GM18507 (cell line): ENCODE data around the gene APOL3.
A peak's percentile ranks its signal among the peaks of the same experiment; 100 is the strongest.
"Not testable (repeated sequence)": the region's sequence is repeated elsewhere in the genome, so short reads cannot be mapped to it uniquely, and the experiment has no call there.

Experiments
- DNase-seq: peaks from one replicate; pipeline ENCODE4 v3.0.0; 2011; ENCODE audit warnings: low read depth; ENCODE audit not compliant: insufficient read length; ENCODE audit errors: extremely low spot score
- FAIRE-seq: peaks from 2 replicates; lab custom pipeline; 2011; peaks lifted over from hg19 to GRCh38; lab: Jason Lieb, UNC

Gene APOL3

DNA sequence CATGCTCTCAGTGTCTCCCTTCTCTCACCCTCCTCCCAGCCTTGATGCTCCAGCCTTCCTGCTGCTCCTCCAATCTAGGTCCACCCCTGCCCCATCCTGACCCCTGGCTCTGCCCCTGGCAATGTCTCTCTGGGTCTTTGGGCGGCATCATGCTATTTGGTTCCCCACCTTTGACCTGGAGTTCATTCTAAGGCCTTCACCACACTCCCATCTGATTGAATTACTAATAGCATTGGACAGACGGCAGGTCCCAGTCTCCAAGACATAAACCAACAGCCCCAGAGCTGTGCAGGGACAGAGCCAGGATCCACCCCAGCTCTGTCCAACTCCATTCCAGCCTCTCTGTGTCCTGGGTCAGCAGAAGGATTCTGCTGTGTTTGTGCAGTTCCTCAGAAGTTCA is 33.8 kb upstream of the APOL3 start:
- FAIRE-seq, result no peak

DNA sequence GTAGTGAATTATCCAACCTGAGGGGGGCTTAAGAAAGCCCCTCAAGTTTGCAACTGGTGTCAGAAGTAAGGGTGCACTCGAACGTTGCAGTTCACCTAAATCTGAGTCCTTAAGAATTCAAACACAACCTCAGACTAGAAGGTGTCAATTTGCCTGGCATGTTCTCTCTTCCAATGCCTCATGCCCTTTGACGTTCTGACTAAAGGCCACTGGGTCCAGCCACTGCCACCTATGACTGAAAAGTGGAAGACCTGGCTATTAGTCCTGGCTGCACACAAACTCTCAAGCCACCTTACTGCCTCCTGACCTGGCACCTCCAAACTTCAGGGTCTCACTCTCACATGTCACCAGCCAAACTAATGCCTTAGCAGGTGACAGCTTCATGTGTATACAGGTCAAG is 33.0 kb upstream of the APOL3 start:
- DNase-seq (no peak), FAIRE-seq (no peak)

More for the DNA sequence above, 33.8 kb upstream of the APOL3 start:
- DNase-seq, result no peak

DNA sequence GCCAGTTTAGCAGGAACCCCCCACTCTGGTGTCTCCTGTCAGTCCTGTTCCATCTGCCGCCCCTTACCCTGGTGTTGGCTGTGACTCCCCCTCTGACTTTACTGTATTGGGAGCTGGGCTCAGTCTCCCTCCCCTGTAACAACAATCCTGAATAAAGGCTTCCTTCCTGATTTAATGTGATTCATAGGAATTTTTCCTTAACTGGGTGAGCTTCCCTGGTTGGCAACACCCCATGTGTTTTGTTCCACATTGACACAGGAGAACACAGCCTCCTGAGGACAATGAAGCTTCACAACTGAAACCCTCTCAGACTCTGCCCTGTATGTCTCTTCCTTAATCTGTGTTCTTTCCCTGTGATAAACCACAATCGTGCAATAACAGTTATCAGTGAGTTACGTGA is 32.6 kb upstream of the APOL3 start:
- FAIRE-seq (no peak), DNase-seq (no peak)

DNA sequence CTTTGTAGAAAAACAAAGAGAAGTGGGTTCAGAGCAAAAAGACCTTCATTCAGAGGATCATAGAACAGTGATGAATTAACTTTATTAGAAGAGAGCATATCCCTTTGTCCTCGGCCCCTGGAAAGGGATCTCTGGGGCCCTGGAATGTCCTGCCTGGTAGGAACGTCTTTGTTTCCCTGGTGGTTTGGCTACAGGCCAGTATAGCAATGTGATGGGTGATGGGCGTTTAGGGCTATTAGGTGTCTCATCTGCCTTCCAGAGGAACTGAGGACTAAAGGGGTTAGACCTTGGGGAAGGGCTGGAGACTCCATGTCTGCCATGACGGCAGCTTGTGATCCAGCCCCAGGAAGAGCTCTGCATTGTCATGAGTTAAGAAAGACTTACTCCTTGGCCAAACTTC is 32.0 kb upstream of the APOL3 start:
- DNase-seq (no peak), FAIRE-seq (no peak)

DNA sequence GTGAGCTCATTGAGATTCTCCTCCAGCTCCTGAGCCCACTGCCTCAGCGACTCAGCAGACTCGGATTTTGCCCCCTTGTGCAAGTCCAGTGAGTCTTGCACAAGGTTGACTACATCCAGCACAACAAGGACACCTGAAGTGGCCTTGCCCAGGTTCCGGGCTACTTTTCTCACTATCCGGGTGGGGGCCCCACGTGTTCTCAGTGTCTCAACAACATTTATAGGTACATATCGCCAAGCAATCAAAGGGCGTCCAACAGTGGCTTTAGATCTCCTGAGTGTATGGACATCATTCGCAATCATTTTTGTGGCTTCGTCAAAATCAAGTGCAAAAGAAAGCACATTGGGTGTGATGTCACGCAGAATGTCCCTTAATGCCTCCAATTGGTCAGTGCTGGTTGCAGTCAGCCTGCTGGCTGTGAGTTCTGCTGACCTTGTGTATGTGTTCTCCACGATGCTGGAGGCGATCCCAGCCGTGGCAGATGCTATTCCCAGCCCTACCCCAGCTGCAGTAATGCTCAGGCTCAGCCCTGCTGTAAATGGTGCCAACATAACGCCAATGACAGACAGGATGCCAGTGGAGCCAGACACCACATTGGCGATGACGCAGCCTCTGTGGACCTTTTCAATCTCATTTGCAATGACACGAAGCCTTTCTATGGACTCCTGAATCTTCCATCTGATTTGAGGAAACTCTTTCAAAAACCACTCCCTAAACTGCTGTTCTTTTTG is 30.7 kb upstream of the APOL3 start:
- DNase-seq, result no peak
- no peak for FAIRE-seq

DNA sequence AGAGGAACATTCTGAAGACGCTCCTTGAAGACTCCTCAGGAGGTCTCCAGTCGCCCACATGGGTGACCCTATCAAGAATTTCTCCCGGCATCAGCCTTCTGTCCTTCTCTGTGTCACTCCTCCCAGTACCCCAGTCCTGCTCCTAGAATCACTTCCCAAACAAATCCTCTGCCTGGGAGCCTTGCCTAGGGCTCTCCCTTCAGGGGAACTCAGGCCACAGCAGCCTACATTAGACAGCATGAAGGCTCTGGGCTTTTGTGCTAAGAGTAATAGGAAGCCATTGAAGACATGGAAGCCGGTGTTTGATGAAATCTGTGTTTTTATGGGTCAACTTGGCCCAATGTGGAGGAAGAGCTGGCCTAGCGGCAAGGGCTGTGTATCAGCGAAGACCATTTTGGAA is 27.3 kb upstream of the APOL3 start:
- not testable (repeated sequence) for DNase-seq, FAIRE-seq

DNA sequence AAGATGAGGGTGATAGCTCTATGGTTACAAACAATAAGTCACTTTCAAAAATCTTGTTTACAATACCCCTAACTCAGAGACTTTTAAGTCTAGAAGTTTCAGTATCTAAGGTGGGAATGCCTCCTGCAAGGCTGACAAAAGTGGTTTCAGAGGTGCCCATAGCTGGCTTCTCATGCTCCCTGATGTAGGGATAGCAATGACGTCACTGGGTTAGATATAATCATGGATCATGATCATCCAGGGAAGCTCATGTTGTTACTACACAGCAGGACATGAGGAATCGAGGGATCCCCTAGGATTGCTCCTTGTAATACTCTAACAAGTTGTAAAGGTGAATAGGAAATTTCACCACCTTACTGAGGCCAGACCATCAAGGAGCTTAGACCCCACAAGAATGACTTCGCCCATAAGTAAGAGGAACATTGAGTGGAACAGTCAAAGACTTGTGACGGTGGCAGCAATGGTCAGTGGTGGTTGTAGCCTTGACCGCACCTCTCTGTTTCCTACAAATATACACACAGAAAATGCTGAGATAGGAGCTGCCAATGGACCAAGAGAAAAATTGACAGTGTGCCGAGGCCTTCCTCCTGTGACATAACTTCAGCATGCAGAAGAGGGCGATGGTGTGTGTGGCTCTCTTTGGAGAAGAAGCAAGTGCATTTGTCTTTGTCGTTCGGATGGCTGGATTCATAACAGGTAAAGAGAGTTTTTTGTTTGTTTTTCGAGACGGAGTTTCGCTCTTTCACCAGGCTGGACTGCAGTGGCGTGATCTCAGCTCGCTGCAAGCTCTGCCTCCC is 25.5 kb upstream of the APOL3 start:
- no peak for DNase-seq
- no peak for FAIRE-seq

DNA sequence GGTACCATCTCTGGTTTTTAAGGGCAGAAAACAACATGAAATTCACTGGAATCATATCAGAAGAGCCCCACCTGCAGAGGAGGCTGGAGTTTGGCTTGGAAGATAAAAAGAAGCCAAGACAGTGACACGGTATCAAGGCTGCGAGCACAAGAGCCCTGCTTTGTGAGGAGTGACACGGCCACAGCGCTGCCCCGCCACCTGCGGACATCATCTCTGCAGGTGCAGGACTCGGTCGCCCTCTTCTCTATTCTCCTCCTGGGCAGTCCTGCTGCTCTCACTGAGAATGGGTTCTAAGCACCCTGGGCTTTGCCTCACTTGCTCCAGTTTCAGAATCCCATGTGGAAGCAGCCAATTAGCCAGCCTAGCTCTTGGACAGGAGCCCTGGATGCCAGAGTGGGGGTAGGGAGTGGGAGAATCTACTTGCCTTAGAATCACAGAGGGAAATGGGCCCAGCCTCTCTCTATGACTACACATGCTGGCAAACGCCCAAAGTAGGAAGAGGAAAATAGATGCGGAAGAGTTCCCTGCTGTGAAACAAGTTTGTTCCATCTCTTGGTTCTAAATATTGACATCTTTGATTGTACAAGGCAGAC is 24.0 kb upstream of the APOL3 start:
- no peak for FAIRE-seq
- DNase-seq, result no peak

DNA sequence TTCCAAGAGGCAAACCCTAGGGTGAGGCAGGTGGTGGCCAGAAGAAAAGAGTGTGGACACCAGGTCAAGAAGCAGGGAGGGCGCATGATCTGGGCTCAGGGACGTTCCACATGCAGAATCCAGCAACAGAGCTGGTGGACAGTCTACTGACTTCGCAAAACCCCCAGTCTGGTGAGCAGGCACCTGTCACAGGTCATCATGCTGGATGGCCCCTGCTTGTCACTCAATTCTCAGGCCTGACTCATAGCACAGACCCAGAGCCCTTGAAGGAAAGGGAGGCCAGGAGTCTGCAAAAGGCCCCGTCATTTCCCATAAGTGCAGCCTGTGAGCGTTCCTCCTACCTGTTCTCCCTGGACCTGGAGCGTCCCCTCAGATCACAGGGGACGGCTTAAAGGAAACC is 22.9 kb upstream of the APOL3 start:
- DNase-seq, result no peak
- no peak for FAIRE-seq

DNA sequence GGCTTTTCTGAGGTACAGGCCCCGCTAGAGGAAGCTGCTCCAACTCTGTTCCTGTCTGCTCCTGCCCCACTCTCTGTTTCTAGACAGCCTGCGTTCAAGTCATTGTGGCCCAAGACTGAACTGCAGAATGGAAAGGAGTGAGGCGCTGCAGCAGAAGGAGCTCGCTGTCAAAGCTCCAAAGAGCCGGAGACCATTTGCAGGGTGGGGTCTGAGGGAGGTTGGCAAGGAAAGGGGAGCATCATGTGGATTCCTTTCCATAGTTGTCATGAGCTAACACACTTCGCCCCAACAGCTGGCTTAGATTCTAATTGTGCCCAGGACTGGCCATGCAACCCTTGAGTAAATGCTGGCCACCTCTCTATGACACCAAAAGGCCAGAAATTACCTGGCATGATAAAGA is 22.3 kb upstream of the APOL3 start:
- FAIRE-seq (no peak), DNase-seq (no peak)

DNA sequence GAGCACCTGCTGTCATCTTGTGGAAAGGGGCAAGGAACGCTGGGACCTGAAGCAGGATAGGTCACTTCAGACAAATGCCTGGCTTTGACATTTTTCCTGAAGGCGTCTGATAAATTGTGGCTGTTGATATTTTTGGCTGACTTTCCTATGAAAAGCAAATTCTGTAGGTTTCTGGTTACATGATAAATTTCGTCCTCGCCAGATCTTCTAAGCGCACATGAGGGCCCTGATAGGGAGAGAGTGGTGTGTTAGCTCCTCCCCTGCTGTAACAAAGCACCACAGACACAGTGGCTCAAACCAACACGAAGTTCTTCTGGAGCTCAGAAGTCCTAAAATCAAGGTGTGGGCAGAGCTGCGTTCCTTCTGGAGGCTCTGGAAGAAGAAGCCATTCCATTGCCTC is 21.5 kb upstream of the APOL3 start:
- FAIRE-seq (no peak), DNase-seq (no peak)

DNA sequence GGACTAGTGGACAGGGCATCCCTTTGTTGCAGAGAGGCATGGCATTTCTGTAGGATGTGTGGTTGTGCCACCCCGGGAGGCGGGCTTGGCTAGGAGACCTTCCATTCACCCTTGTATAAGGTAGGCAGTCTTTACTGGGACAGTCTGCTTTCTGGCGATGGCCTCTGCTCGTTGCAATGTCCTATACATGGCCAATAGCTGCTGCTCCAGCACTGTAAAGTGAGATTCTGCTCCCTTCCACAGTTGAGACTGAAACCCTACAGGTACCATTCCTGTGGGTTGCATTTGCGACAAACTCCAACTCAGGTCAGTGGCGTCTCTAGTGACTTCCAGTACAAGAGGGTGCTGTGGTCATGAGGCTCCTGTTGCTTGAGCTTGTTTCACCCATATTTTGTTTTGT is 20.4 kb upstream of the APOL3 start:
- FAIRE-seq, result no peak
- no peak for DNase-seq

DNA sequence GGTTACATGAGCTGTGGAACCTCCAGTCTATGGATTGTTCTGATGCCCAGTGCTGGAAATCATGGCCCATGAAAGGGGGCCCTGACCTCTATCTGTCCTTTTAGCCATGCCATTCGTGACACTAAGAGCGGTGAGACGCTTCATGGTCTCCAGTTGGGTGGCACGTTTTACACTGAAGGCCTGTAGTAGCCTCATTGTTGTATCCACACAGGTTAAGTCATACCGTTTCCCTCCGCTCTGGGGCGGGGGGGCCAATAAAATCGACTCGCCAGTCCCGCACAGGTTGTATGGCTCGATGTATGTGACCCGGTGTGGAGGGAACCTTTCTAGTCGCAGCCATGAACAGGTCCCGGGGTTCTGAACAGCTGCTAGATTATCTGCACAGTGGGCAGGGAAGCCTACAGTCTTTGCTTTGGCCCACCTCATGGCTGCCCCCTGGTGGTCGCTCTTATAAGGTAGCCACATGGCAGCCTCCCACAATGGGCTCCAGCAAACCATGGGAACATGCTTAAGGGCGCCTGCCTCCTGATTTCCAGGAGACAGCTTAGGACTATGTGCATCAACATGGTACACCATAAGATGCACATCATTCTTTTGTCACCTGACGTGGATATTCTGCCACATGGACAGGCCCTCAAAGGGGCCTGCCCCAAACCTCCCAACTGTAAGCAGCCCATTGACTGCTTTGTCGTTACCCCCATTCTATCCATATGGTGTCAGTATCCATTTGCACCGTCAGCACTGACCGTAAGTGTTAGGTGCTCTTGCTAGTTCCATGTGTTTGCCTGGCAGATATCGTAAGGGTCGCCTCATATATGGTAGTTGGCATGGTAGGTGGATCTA is 19.7 kb upstream of the APOL3 start:
- FAIRE-seq, result peak; percentile 85
- DNase-seq, result peak; percentile 76

DNA sequence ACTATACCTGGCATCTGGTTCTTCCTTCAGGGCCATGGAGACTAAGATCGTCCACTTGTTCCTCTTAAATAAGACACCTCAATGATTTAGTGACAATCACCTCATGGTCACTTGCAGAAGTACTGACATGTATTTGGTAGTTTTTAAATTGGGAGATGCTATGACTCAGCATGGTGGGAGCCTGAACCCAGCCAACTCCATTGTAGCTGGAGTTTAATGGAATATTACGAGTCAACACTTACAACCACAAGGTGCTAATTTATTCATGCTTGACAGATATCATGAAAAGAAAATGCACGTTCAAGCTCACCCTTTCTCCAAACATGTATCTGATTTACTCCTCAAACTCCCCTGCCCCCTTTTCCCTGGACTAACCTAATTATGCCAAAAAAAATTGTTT is 16.6 kb upstream of the APOL3 start:
- no peak for DNase-seq
- no peak for FAIRE-seq

DNA sequence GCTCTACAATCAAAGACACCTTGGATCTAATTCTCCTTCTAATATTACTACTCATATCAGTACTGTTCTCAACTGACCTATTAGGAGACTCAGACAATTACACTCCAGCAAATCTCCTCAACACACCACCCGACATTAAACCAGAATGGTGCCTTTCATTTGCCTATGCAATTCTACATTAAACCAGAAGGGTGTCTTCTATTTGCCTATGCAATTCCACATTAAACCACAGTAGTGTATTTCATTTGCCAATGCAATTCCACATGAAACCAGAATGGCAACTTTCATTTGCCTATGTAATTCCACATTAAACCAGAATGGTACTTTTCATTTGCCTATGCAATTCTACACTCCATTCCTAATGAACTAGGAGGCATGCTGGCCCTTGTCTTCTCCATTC is 15.3 kb upstream of the APOL3 start:
- no peak for DNase-seq
- no peak for FAIRE-seq

DNA sequence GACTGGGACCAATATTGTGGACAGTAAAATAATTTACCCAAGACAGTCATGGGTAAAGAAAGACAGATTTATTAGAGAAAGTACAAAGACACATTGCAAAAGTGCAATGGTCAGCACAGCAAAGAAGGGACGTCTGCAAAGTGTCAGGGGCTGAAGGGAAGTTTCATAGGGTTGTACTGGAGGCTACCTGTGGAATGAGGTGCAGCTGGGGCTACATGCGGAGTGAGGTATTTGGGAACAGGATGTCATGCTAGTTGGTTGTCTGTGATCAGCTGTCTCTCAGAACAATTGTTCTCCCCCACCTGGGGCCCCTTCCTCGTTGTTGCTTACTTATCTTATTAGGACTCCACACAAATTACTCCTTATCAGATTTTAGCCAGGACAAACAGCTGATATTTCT is 11.4 kb upstream of the APOL3 start:
- no peak for FAIRE-seq
- DNase-seq, result no peak

DNA sequence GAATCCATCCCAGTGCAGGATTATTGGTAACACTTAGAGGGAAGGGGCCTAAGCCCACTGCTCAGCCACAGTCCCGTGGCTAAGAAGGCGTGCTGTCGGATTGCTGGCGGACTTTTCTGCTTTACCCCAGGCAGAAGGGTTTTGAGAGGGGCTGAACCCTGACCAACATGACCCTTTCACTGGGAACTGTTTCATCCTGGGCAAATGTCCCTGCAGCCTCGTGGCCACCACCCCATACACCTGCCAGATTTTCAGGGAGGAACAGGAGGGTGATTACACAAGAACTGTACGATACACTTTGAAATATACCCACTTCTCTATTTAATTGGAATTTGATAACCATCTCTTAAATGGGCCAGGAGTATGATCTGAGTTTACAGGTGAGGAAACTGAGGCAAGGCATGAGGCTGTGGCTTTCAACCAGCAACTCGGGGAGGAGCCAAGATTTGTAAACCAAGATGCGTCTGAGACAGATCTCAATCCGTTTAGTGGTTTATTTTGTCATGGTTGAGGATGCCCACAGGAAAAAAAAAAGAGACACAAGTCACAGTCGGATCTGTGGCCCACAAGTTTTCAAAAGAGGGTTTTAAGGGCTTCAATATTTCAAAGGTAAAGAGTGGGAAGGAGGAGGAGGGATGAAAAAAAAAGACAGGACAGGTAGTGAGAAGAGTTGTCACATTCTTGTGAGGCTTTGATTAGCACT is 6.1 kb upstream of the APOL3 start:
- DNase-seq, result no peak
- no peak for FAIRE-seq

DNA sequence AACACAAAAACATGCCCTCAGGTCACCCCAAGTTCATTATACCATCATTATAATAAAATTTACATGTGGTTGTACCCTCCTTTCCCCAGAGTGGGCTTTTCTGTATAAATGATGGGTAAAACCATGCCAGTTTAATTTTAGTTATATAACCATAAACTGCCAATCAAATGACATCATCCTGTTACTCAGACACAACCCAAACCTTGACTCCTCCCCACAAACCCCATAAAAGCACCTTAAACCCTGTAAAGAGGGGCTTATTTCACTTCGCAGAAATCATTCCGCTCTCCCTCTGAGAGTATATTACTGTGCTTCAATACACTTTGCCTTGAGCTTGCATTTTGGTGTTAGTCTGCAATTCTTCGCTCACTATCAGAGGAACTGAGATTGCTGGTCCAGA is 5.5 kb upstream of the APOL3 start:
- no peak for FAIRE-seq
- DNase-seq, result no peak

DNA sequence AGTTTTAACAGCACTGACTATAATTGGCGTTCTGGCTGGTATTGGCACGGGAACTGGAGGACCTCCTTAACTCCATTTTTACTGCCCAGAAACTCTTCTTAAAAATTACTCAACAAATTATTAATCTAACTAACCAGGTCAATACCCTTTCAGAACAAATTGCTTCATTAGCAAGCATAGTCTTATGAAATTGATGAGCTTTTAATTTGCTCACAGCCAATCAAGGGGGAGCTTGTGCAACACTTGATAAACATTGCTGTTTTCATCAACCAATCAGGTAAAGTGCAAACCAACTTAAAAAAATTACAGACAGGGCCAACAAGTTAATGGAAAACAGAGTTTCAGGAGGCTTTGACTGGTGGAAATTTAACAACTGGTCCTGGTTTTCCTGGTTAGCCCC is 4.6 kb upstream of the APOL3 start:
- peak; percentile 31 for FAIRE-seq
- no peak for DNase-seq
